Osteocyte (in vitro differentiated cells): ENCODE data around the gene TAF6. TPM values are rescaled to one million over a fixed set of nuclear protein-coding genes. Genes with fewer than 3 reads are reported as not detected.

Source experiments
- DNase-seq: peaks from one replicate; pipeline ENCODE4 v3.0.0; 2021; ENCODE audit warnings: mixed read lengths; ENCODE audit not compliant: unreplicated experiment; ENCODE audit errors: extremely low spot score
- H3K27ac Mint-ChIP-seq: one replicate; pipeline ENCODE4 v1.8.0; 2021; ENCODE audit warnings: mild to moderate bottlenecking, mixed read lengths; ENCODE audit not compliant: unreplicated experiment
- H3K27me3 Mint-ChIP-seq: one replicate; pipeline ENCODE4 v1.8.0; 2021; ENCODE audit warnings: mixed read lengths; ENCODE audit not compliant: unreplicated experiment
- H3K36me3 Mint-ChIP-seq: one replicate; pipeline ENCODE4 v1.8.0; 2021; ENCODE audit warnings: mixed read lengths; ENCODE audit not compliant: unreplicated experiment
- H3K4me1 Mint-ChIP-seq: one replicate; pipeline ENCODE4 v1.8.0; 2021; ENCODE audit warnings: mixed read lengths; ENCODE audit not compliant: unreplicated experiment
- H3K4me3 Mint-ChIP-seq: one replicate; pipeline ENCODE4 v1.8.0; 2021; ENCODE audit warnings: mild to moderate bottlenecking, moderate library complexity, mixed read lengths; ENCODE audit not compliant: unreplicated experiment
- H3K9me3 Mint-ChIP-seq: one replicate; pipeline ENCODE4 v1.8.0; 2021; ENCODE audit warnings: mixed read lengths; ENCODE audit not compliant: unreplicated experiment
- total RNA-seq: library from RNA; stranded (reverse); gene quantifications from 2 replicates; pipeline ENCODE4 v1.2.1, GENCODE V29; 2021
- TF ChIP-seq, protein P1 (sequence below): fragments of 200-600 bp; sonication (generic); IDR thresholded peaks from 2 replicates; pipeline ENCODE4 v1.5.0; 2021; ENCODE audit warnings: antibody characterized with exemption, mild to moderate bottlenecking, moderate library complexity

The TAF6 gene
- total RNA-seq, 1 donor from 2014 or later = 62.8 TPM

DNA sequence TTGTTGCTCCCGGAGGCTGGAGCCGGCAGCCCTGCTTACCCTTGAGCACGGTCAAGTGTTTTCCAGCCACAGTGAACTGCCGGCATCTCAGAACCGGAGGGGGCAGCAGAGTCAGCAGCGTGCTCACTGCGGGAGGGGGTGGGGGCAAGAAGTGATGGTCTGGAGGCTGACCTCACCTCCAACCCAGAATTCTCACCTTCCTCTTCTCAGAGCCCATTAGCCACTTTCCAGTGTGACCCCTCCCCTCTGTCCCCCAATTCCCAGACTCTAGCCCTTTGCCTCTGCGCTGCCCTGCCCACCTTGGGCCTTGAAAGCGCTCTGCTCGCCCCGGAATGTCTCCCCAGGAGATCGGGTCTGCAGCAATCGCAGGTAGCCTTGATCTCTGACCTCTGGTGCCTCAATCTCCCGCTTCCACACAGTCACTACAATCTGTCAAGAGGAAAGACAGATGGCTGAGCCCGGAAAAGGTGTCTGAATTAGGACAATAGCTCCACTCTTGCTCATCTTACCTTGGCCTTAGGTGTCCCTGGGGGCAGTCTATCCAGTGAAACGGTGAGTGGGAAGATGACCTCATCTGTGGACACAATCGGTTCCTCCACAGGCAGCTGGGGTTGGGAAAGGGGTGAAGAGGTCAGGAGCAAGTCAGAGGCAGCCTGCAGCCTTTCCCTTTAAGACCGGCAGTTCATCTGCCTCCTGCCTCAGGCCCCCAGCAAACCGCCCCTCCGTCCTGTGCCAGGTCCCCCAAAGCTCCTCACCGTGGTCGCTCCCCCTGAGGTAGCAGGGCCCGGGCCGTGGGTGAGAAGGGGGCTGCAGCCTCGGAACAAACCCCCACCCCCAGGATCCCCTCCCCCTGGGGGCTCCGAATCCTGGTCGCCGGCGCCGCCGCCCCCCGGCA is 38.4 kb upstream of the TAF6 start:
- TF ChIP-seq, protein P1, sequence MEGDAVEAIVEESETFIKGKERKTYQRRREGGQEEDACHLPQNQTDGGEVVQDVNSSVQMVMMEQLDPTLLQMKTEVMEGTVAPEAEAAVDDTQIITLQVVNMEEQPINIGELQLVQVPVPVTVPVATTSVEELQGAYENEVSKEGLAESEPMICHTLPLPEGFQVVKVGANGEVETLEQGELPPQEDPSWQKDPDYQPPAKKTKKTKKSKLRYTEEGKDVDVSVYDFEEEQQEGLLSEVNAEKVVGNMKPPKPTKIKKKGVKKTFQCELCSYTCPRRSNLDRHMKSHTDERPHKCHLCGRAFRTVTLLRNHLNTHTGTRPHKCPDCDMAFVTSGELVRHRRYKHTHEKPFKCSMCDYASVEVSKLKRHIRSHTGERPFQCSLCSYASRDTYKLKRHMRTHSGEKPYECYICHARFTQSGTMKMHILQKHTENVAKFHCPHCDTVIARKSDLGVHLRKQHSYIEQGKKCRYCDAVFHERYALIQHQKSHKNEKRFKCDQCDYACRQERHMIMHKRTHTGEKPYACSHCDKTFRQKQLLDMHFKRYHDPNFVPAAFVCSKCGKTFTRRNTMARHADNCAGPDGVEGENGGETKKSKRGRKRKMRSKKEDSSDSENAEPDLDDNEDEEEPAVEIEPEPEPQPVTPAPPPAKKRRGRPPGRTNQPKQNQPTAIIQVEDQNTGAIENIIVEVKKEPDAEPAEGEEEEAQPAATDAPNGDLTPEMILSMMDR = peak; percentile 17
- peaks cover 5% of the 10 kb centered on the region for H3K36me3 Mint-ChIP-seq
- DNase-seq = no peak
- H3K4me3 Mint-ChIP-seq = peak overlapping the region; percentile 69
- peak overlapping the region; percentile 28 for H3K27ac Mint-ChIP-seq
- peaks cover 23% of the 10 kb centered on the region for H3K4me1 Mint-ChIP-seq
- H3K27me3 Mint-ChIP-seq = no peaks in the 10 kb centered on the region
- H3K9me3 Mint-ChIP-seq = no peaks in the 10 kb centered on the region

DNA sequence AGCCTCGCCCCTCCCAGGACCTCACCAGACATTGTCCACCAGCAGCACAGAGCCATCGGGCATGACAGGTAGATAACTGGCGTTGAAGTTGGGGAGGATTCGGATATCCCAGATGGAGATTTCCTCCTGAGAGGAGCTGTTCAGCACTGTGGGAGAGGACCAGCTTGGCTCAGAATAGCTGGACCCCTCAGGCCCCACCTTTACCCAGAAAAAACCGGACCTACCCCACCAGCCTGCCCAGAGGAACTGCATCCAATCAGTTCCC is 37.8 kb upstream of the TAF6 start:
- TF ChIP-seq, protein P1 = no peak
- Mint-ChIP-seq H3K4me1 (peaks cover 23% of the 10 kb centered on the region), H3K36me3 (peaks cover 9% of the 10 kb centered on the region), H3K27me3 (no peaks in the 10 kb centered on the region), H3K9me3 (no peaks in the 10 kb centered on the region), H3K4me3 (peak overlapping the region; percentile 69), H3K27ac (peak overlapping the region; percentile 28)
- no peak for DNase-seq

DNA sequence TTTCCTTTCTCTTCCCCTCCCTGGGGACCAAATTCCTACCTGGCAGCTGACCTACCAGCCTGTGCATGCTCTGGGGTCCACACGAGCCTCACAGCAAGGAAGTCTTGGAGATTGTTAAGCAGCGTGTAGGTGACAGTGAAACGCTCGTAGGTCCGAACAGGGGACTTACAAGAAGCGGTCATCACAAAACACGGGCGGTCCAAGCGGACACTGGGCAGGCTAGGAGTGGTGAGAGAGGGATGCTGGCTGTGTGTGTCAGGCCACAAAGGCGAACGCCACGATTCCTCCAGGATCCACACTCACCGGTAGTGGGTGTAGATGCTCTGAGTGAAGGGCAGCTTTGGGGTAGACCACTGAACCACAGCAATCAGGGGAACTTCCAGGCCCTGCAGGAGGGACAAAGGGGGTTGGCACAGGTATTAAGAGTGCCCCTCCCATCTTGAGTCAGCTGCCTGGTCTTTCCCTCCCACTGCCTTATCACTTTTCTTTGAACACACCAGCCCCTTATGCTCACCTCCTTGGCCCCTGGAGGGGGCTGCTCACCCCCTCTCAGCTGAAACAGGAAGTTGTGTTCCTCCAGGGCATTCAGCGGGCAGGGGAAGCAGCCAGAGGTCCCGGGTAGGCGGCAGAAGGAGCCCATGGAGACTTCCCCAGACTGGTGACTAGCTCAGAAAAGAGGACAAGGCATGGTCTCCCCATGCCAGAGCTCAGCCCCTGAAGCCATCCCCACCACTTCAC is 37.3 kb upstream of the TAF6 start:
- H3K27me3 Mint-ChIP-seq = no peaks in the 10 kb centered on the region
- H3K9me3 Mint-ChIP-seq = no peaks in the 10 kb centered on the region
- peaks cover 23% of the 10 kb centered on the region for H3K4me1 Mint-ChIP-seq
- no peak for DNase-seq
- no peak overlapping the region for H3K27ac Mint-ChIP-seq
- peak overlapping the region; percentile 69 for H3K4me3 Mint-ChIP-seq
- TF ChIP-seq, protein P1 = no peak
- H3K36me3 Mint-ChIP-seq = peaks cover 9% of the 10 kb centered on the region

DNA sequence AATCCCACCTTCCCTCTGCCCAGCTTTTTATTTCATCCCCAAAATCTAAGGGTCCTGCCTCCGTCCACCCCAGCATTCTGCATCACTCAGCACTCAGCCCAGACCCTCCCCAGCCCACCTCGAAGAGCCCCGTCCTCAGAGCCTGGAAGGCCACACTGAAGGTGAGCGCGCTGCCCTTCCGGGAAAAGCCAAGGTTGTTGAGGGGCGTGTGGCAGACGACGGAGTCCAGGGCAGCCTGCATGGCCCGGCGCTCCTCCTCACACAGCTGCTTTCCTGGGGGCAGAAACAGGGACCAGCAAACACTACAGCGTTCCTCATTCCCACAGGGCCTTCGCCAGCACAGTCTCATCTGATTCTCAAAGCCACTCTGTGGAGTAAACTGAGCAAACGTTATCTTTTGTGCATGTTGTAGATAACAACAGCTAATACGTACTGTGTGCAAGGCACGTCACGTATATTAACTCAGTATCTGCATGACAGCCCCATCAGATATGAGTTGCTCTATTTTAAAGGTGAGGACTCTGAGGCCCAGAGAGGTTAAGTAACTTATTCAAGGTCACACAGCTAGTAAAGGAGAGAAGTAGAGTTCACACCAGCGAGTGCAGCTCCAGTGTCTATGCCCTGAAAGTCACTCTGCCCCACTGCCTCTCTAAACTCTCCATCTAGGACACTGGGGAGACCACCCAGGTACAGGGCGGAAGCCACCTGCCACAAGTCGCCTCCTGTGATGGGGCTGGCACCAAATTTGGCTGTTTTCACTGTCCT is 36.6 kb upstream of the TAF6 start:
- DNase-seq = no peak
- TF ChIP-seq, protein P1 = no peak
- Mint-ChIP-seq H3K27ac (no peak overlapping the region), H3K4me3 (no peak overlapping the region), H3K9me3 (no peaks in the 10 kb centered on the region), H3K36me3 (peaks cover 9% of the 10 kb centered on the region), H3K27me3 (no peaks in the 10 kb centered on the region), H3K4me1 (peaks cover 23% of the 10 kb centered on the region)
